ENCODE data around the gene SAP30BP. TPM values are rescaled to one million over a fixed set of nuclear protein-coding genes. Genes with fewer than 3 reads are reported as not detected.

The SAP30BP gene
- total and polyA plus RNA-seq, 2 of the 13 experiments (the other 11 are each of a cell fraction or from before 2014, with no cell fraction given): 67.7 to 99.4 TPM

GRCh38 chr17:75720656-75721462 is 53.7 kb downstream of the SAP30BP start, which contains the start of gene ITGB4 (continued):
- TF ChIP-seq UBTF (CRISPR knock-in tag; IDR thresholded peaks at IDR 0.05) (peak; percentile 73), ZNF546 (CRISPR knock-in tag; conservative IDR thresholded peaks at IDR 0.05) (no peak), BCLAF1 (IDR thresholded peaks at IDR 0.05) (no peak), SKI (IDR thresholded peaks at IDR 0.05; ENCODE audit: partially characterized antibody) (no peak), ZNF644 (CRISPR knock-in tag; IDR thresholded peaks at IDR 0.05; ENCODE audit: low read depth) (no peak), ZNF614 (CRISPR knock-in tag; IDR thresholded peaks at IDR 0.05; ENCODE audit: borderline replicate concordance) (no peak), ZBTB21 (CRISPR knock-in tag; IDR thresholded peaks at IDR 0.05) (no peak), NR2F6 (IDR thresholded peaks at IDR 0.05) (no peak), NR2F6 (CRISPR knock-in tag; IDR thresholded peaks at IDR 0.05) (no peak), ZFP82 (CRISPR knock-in tag; IDR thresholded peaks at IDR 0.05; ENCODE audit: borderline replicate concordance) (no peak), SCMH1 (CRISPR knock-in tag; IDR thresholded peaks at IDR 0.05; ENCODE audit: borderline replicate concordance) (no peak), ARNT (IDR thresholded peaks at IDR 0.05) (no peak), ZNF282 (IDR thresholded peaks at IDR 0.05; ENCODE audit: partially characterized antibody) (no peak), IKZF1 (IDR thresholded peaks at IDR 0.05) (no peak), ZNF670 (CRISPR knock-in tag; IDR thresholded peaks at IDR 0.05; ENCODE audit: borderline replicate concordance) (no peak), ZNF83 (CRISPR knock-in tag; IDR thresholded peaks at IDR 0.05; ENCODE audit: borderline replicate concordance) (0 out of 2 replicates have a peak, but pooled peaks have one; percentile 33), GLMP (CRISPR knock-in tag; IDR thresholded peaks at IDR 0.05; ENCODE audit: borderline replicate concordance) (no peak), ZBTB26 (CRISPR knock-in tag; IDR thresholded peaks at IDR 0.05; ENCODE audit: borderline replicate concordance) (no peak), PTBP1 (IDR thresholded peaks at IDR 0.05; ENCODE audit: low read depth, low read length, poor library complexity, severe bottlenecking) (no peak), SRF (IDR thresholded peaks at IDR 0.05; ENCODE audit: low read depth, low read length) (no peak), POLR2AphosphoS2 (IDR thresholded peaks at IDR 0.05; ENCODE audit: low read depth, low read length) (no peak)
- TF ChIP-seq, protein P1, sequence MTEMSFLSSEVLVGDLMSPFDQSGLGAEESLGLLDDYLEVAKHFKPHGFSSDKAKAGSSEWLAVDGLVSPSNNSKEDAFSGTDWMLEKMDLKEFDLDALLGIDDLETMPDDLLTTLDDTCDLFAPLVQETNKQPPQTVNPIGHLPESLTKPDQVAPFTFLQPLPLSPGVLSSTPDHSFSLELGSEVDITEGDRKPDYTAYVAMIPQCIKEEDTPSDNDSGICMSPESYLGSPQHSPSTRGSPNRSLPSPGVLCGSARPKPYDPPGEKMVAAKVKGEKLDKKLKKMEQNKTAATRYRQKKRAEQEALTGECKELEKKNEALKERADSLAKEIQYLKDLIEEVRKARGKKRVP (CRISPR knock-in tag; IDR thresholded peaks at IDR 0.05): no peak
